ENCODE results near the gene MED13L. TPM values are rescaled to one million over a fixed set of nuclear protein-coding genes. Genes with fewer than 3 reads are reported as not detected.
A peak's percentile ranks its signal among the peaks of the same experiment; 100 is the strongest.

Gene MED13L
- polyA plus RNA-seq, 2 donors: 15.0 to 16.8 TPM

- no peak overlapping the region for H3K4me3 ChIP-seq (ENCODE audit: low read depth in 1 of 2, low read length in 2 of 2)
- H3K27me3 ChIP-seq (ENCODE audit: control insufficient read depth in 1 of 2, insufficient read depth in 2 of 2, low read length in 2 of 2): no peaks in the 10 kb centered on the region
- 43 to 48% methylated on average over 21 of the region's 21 CpGs for WGBS, 2 donors
- peak overlapping the region; percentile 81 to 85 for H3K27ac ChIP-seq (ENCODE audit: low read depth in 2 of 2, low read length in 1 of 2)
- peaks cover 2 to 9% of the 10 kb centered on the region in 2 donors for H3K4me1 ChIP-seq (ENCODE audit: control insufficient read depth in 2 of 2, insufficient read depth in 2 of 2, low read length in 1 of 2)
- H3K36me3 ChIP-seq (ENCODE audit: control insufficient read depth in 2 of 2, insufficient read depth in 2 of 2, low read length in 1 of 2): no peaks in the 10 kb centered on the region
- H3K9me3 ChIP-seq (ENCODE audit: control insufficient read depth in 2 of 2, insufficient read depth in 1 of 2, low read depth in 1 of 2, low read length in 1 of 2): no peaks in the 10 kb centered on the region
Observed at GRCh38 chr12:116318576-116319232, 41.2 kb upstream of the MED13L start.

- Histone ChIP-seq H3K4me1 (ENCODE audit: control insufficient read depth in 2 of 2, insufficient read depth in 2 of 2, low read length in 1 of 2) (peaks cover 2 to 9% of the 10 kb centered on the region in 2 donors), H3K4me3 (ENCODE audit: low read depth in 1 of 2, low read length in 2 of 2) (no peak overlapping the region), H3K27me3 (ENCODE audit: control insufficient read depth in 1 of 2, insufficient read depth in 2 of 2, low read length in 2 of 2) (no peaks in the 10 kb centered on the region), H3K27ac (ENCODE audit: low read depth in 2 of 2, low read length in 1 of 2) (peak overlapping the region; percentile 61 to 85), H3K36me3 (ENCODE audit: control insufficient read depth in 2 of 2, insufficient read depth in 2 of 2, low read length in 1 of 2) (no peaks in the 10 kb centered on the region), H3K9me3 (ENCODE audit: control insufficient read depth in 2 of 2, insufficient read depth in 1 of 2, low read depth in 1 of 2, low read length in 1 of 2) (no peaks in the 10 kb centered on the region)
- WGBS, 2 donors: 48 to 52% methylated on average over 23 of the region's 23 CpGs
Observed at GRCh38 chr12:116317986-116318575, 40.6 kb upstream of the MED13L start.

GRCh38 chr12:116317139-116317538, 39.6 kb upstream of the MED13L start:
- H3K27me3 ChIP-seq (ENCODE audit: control insufficient read depth in 1 of 2, insufficient read depth in 2 of 2, low read length in 2 of 2): no peaks in the 10 kb centered on the region
- 93% methylated on average over 4 of the region's 4 CpGs for WGBS, 2 donors
- peaks cover 2 to 9% of the 10 kb centered on the region in 2 donors for H3K4me1 ChIP-seq (ENCODE audit: control insufficient read depth in 2 of 2, insufficient read depth in 2 of 2, low read length in 1 of 2)
- H3K9me3 ChIP-seq (ENCODE audit: control insufficient read depth in 2 of 2, insufficient read depth in 1 of 2, low read depth in 1 of 2, low read length in 1 of 2): no peaks in the 10 kb centered on the region
- no peak overlapping the region for H3K4me3 ChIP-seq (ENCODE audit: low read depth in 1 of 2, low read length in 2 of 2)
- H3K36me3 ChIP-seq (ENCODE audit: control insufficient read depth in 2 of 2, insufficient read depth in 2 of 2, low read length in 1 of 2): no peaks in the 10 kb centered on the region
- H3K27ac ChIP-seq (ENCODE audit: low read depth in 2 of 2, low read length in 1 of 2): no peak overlapping the region

- H3K36me3 ChIP-seq (ENCODE audit: control insufficient read depth in 2 of 2, insufficient read depth in 2 of 2, low read length in 1 of 2): no peaks in the 10 kb centered on the region
- H3K27me3 ChIP-seq (ENCODE audit: control insufficient read depth in 1 of 2, insufficient read depth in 2 of 2, low read length in 2 of 2): no peaks in the 10 kb centered on the region
- H3K4me3 ChIP-seq (ENCODE audit: low read depth in 1 of 2, low read length in 2 of 2): no peak overlapping the region
- 65 to 73% methylated on average over 7 of the region's 7 CpGs for WGBS, 2 donors
- H3K9me3 ChIP-seq (ENCODE audit: control insufficient read depth in 2 of 2, insufficient read depth in 1 of 2, low read depth in 1 of 2, low read length in 1 of 2): no peaks in the 10 kb centered on the region
- peaks cover 0 to 6% of the 10 kb centered on the region in 2 donors for H3K4me1 ChIP-seq (ENCODE audit: control insufficient read depth in 2 of 2, insufficient read depth in 2 of 2, low read length in 1 of 2)
- H3K27ac ChIP-seq (ENCODE audit: low read depth in 2 of 2, low read length in 1 of 2): no peak overlapping the region
Observed at GRCh38 chr12:116314477-116314876, 37.0 kb upstream of the MED13L start.

GRCh38 chr12:116313194-116313927, 35.9 kb upstream of the MED13L start:
- no peak overlapping the region for H3K27ac ChIP-seq (ENCODE audit: low read depth in 2 of 2, low read length in 1 of 2)
- WGBS, 2 donors: 62 to 71% methylated on average over 19 of the region's 19 CpGs
- H3K4me1 ChIP-seq (ENCODE audit: control insufficient read depth in 2 of 2, insufficient read depth in 2 of 2, low read length in 1 of 2): no peaks in the 10 kb centered on the region
- H3K9me3 ChIP-seq (ENCODE audit: control insufficient read depth in 2 of 2, insufficient read depth in 1 of 2, low read depth in 1 of 2, low read length in 1 of 2): no peaks in the 10 kb centered on the region
- H3K4me3 ChIP-seq (ENCODE audit: low read depth in 1 of 2, low read length in 2 of 2): no peak overlapping the region
- no peaks in the 10 kb centered on the region for H3K27me3 ChIP-seq (ENCODE audit: control insufficient read depth in 1 of 2, insufficient read depth in 2 of 2, low read length in 2 of 2)
- no peaks in the 10 kb centered on the region for H3K36me3 ChIP-seq (ENCODE audit: control insufficient read depth in 2 of 2, insufficient read depth in 2 of 2, low read length in 1 of 2)

GRCh38 chr12:116310082-116310481, 32.6 kb upstream of the MED13L start:
- H3K4me1 ChIP-seq (ENCODE audit: control insufficient read depth in 2 of 2, insufficient read depth in 2 of 2, low read length in 1 of 2): no peaks in the 10 kb centered on the region
- no peak overlapping the region for H3K4me3 ChIP-seq (ENCODE audit: low read depth in 1 of 2, low read length in 2 of 2)
- H3K27ac ChIP-seq (ENCODE audit: low read depth in 2 of 2, low read length in 1 of 2): no peak overlapping the region
- no peaks in the 10 kb centered on the region for H3K36me3 ChIP-seq (ENCODE audit: control insufficient read depth in 2 of 2, insufficient read depth in 2 of 2, low read length in 1 of 2)
- no peaks in the 10 kb centered on the region for H3K27me3 ChIP-seq (ENCODE audit: control insufficient read depth in 1 of 2, insufficient read depth in 2 of 2, low read length in 2 of 2)
- H3K9me3 ChIP-seq (ENCODE audit: control insufficient read depth in 2 of 2, insufficient read depth in 1 of 2, low read depth in 1 of 2, low read length in 1 of 2): no peaks in the 10 kb centered on the region
- 97 to 98% methylated on average over 3 of the region's 3 CpGs for WGBS, 2 donors

GRCh38 chr12:116309343-116309742, 31.9 kb upstream of the MED13L start:
- WGBS, 2 donors: 55 to 80% methylated on average over 1 of the region's 1 CpG

GRCh38 chr12:116308647-116309046, 31.2 kb upstream of the MED13L start:
- no peaks in the 10 kb centered on the region for H3K36me3 ChIP-seq (ENCODE audit: control insufficient read depth in 2 of 2, insufficient read depth in 2 of 2, low read length in 1 of 2)
- no peak overlapping the region for H3K27ac ChIP-seq (ENCODE audit: low read depth in 2 of 2, low read length in 1 of 2)
- H3K9me3 ChIP-seq (ENCODE audit: control insufficient read depth in 2 of 2, insufficient read depth in 1 of 2, low read depth in 1 of 2, low read length in 1 of 2): no peaks in the 10 kb centered on the region
- H3K4me3 ChIP-seq (ENCODE audit: low read depth in 1 of 2, low read length in 2 of 2): no peak overlapping the region
- H3K4me1 ChIP-seq (ENCODE audit: control insufficient read depth in 2 of 2, insufficient read depth in 2 of 2, low read length in 1 of 2): no peaks in the 10 kb centered on the region
- no peaks in the 10 kb centered on the region for H3K27me3 ChIP-seq (ENCODE audit: control insufficient read depth in 1 of 2, insufficient read depth in 2 of 2, low read length in 2 of 2)
- WGBS, 2 donors: 84% methylated on average over 7 of the region's 7 CpGs

More at GRCh38 chr12:116309343-116309742, 31.9 kb upstream of the MED13L start:
- no peaks in the 10 kb centered on the region for H3K36me3 ChIP-seq (ENCODE audit: control insufficient read depth in 2 of 2, insufficient read depth in 2 of 2, low read length in 1 of 2)
- no peak overlapping the region for H3K4me3 ChIP-seq (ENCODE audit: low read depth in 1 of 2, low read length in 2 of 2)
- no peaks in the 10 kb centered on the region for H3K9me3 ChIP-seq (ENCODE audit: control insufficient read depth in 2 of 2, insufficient read depth in 1 of 2, low read depth in 1 of 2, low read length in 1 of 2)
- H3K27me3 ChIP-seq (ENCODE audit: control insufficient read depth in 1 of 2, insufficient read depth in 2 of 2, low read length in 2 of 2): no peaks in the 10 kb centered on the region
- H3K27ac ChIP-seq (ENCODE audit: low read depth in 2 of 2, low read length in 1 of 2): no peak overlapping the region
- H3K4me1 ChIP-seq (ENCODE audit: control insufficient read depth in 2 of 2, insufficient read depth in 2 of 2, low read length in 1 of 2): no peaks in the 10 kb centered on the region

GRCh38 chr12:116306968-116307367, 29.5 kb upstream of the MED13L start:
- 96 to 97% methylated on average over 3 of the region's 3 CpGs for whole genome bisulfite sequencing, 2 donors

More at GRCh38 chr12:116306968-116307367, 29.5 kb upstream of the MED13L start:
- Histone ChIP-seq H3K4me3 (ENCODE audit: low read depth in 1 of 2, low read length in 2 of 2) (no peak overlapping the region), H3K36me3 (ENCODE audit: control insufficient read depth in 2 of 2, insufficient read depth in 2 of 2, low read length in 1 of 2) (no peaks in the 10 kb centered on the region), H3K27me3 (ENCODE audit: control insufficient read depth in 1 of 2, insufficient read depth in 2 of 2, low read length in 2 of 2) (no peaks in the 10 kb centered on the region), H3K9me3 (ENCODE audit: control insufficient read depth in 2 of 2, insufficient read depth in 1 of 2, low read depth in 1 of 2, low read length in 1 of 2) (no peaks in the 10 kb centered on the region), H3K27ac (ENCODE audit: low read depth in 2 of 2, low read length in 1 of 2) (no peak overlapping the region), H3K4me1 (ENCODE audit: control insufficient read depth in 2 of 2, insufficient read depth in 2 of 2, low read length in 1 of 2) (no peaks in the 10 kb centered on the region)
